HL-60 (cell line): Measurements from ENCODE around the gene KLHL36.

Experiments used
- GABPA ChIP-seq: IDR thresholded peaks from 2 replicates; pipeline ENCODE4 v1.6.1; 2012; ENCODE audit warnings: low read depth
- POLR2AphosphoS5 ChIP-seq: IDR thresholded peaks from 2 replicates; pipeline ENCODE4 v1.6.1; 2012; ENCODE audit warnings: low read depth
- SPI1 ChIP-seq: IDR thresholded peaks from 2 replicates; pipeline ENCODE4 v1.6.1; 2012; ENCODE audit warnings: low read depth, mild to moderate bottlenecking, borderline replicate concordance
- TF ChIP-seq, protein P1 (sequence below): IDR thresholded peaks from one replicate; pipeline ENCODE4 v1.5.1; 2011; ENCODE audit warnings: low read length, control low read depth, inconsistent platforms; ENCODE audit not compliant: insufficient read depth
- TF ChIP-seq, protein P2 (sequence below): IDR thresholded peaks from 2 replicates; pipeline ENCODE4 v1.6.1; 2012; ENCODE audit warnings: low read depth; ENCODE audit not compliant: insufficient replicate concordance

DNA sequence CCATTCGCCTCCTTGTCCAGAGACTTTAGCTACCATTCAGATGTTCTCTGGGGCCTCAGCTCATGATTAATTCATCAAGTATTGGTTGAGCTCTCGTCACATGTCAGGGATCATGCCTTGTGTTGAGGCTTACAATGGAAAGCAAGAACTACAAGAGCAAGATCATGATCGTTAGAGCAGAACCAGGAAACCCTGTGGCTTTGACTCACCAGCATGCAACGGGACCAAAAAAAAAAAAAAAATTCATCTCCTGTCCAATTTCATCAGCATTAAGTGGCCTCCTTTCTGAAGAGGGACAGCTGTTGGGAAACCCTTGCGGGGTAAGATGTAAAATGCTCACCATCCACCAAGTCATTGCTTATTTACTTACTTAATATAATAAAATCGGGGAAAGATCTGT, 39.4 kb downstream of the KLHL36 start:
- TF ChIP-seq, protein P1, sequence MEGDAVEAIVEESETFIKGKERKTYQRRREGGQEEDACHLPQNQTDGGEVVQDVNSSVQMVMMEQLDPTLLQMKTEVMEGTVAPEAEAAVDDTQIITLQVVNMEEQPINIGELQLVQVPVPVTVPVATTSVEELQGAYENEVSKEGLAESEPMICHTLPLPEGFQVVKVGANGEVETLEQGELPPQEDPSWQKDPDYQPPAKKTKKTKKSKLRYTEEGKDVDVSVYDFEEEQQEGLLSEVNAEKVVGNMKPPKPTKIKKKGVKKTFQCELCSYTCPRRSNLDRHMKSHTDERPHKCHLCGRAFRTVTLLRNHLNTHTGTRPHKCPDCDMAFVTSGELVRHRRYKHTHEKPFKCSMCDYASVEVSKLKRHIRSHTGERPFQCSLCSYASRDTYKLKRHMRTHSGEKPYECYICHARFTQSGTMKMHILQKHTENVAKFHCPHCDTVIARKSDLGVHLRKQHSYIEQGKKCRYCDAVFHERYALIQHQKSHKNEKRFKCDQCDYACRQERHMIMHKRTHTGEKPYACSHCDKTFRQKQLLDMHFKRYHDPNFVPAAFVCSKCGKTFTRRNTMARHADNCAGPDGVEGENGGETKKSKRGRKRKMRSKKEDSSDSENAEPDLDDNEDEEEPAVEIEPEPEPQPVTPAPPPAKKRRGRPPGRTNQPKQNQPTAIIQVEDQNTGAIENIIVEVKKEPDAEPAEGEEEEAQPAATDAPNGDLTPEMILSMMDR: no peak
- TF ChIP-seq, protein P2, sequence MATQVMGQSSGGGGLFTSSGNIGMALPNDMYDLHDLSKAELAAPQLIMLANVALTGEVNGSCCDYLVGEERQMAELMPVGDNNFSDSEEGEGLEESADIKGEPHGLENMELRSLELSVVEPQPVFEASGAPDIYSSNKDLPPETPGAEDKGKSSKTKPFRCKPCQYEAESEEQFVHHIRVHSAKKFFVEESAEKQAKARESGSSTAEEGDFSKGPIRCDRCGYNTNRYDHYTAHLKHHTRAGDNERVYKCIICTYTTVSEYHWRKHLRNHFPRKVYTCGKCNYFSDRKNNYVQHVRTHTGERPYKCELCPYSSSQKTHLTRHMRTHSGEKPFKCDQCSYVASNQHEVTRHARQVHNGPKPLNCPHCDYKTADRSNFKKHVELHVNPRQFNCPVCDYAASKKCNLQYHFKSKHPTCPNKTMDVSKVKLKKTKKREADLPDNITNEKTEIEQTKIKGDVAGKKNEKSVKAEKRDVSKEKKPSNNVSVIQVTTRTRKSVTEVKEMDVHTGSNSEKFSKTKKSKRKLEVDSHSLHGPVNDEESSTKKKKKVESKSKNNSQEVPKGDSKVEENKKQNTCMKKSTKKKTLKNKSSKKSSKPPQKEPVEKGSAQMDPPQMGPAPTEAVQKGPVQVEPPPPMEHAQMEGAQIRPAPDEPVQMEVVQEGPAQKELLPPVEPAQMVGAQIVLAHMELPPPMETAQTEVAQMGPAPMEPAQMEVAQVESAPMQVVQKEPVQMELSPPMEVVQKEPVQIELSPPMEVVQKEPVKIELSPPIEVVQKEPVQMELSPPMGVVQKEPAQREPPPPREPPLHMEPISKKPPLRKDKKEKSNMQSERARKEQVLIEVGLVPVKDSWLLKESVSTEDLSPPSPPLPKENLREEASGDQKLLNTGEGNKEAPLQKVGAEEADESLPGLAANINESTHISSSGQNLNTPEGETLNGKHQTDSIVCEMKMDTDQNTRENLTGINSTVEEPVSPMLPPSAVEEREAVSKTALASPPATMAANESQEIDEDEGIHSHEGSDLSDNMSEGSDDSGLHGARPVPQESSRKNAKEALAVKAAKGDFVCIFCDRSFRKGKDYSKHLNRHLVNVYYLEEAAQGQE: no peak
- TF ChIP-seq POLR2AphosphoS5 (no peak), GABPA (no peak), SPI1 (no peak)
